ENCODE measurements around the gene FAM187B.
"Not testable (repeated sequence)": the region's sequence is repeated elsewhere in the genome, so short reads cannot be mapped to it uniquely, and the experiment has no call there.

The FAM187B gene

GRCh38 chr19:35261356-35262100 is 33.0 kb upstream of the FAM187B start:
- DNase-seq, result no peak

- no peak for DNase-seq
Measured at GRCh38 chr19:35260694-35261304, 32.3 kb upstream of the FAM187B start.

GRCh38 chr19:35257113-35257461 is 28.5 kb upstream of the FAM187B start:
- no peak for DNase-seq

- DNase-seq, result no peak
Measured at GRCh38 chr19:35256566-35256965, 28.0 kb upstream of the FAM187B start.

- DNase-seq, result no peak
Measured at GRCh38 chr19:35254341-35255297, 26.1 kb upstream of the FAM187B start.

GRCh38 chr19:35253316-35254286 is 25.1 kb upstream of the FAM187B start:
- DNase-seq, result no peak

- no peak for DNase-seq
Measured at GRCh38 chr19:35251456-35251855, 22.9 kb upstream of the FAM187B start.

GRCh38 chr19:35249848-35250711 is 21.5 kb upstream of the FAM187B start:
- DNase-seq, result no peak

- peak; percentile 49 for DNase-seq
Measured at GRCh38 chr19:35249146-35249847, 20.8 kb upstream of the FAM187B start.

- no peak for DNase-seq
Measured at GRCh38 chr19:35248310-35249145, 20.0 kb upstream of the FAM187B start, which contains the start of gene LSR. LSR (plus strand) TSS chr19:35249002; CDS start chr19:35249023, 21 bp downstream.

GRCh38 chr19:35247526-35248309 is 19.2 kb upstream of the FAM187B start:
- DNase-seq, result peak; percentile 35

GRCh38 chr19:35246466-35247092 is 18.0 kb upstream of the FAM187B start:
- DNase-seq, result no peak

GRCh38 chr19:35241417-35241816 is 12.9 kb upstream of the FAM187B start:
- no peak for DNase-seq

GRCh38 chr19:35240327-35240726 is 11.8 kb upstream of the FAM187B start:
- DNase-seq, result peak; percentile 64

GRCh38 chr19:35239597-35239996 is 11.1 kb upstream of the FAM187B start:
- DNase-seq, result not testable (repeated sequence)

- no peak for DNase-seq
Measured at GRCh38 chr19:35236638-35237400, 8.3 kb upstream of the FAM187B start.

- no peak for DNase-seq
Measured at GRCh38 chr19:35232912-35233311, 4.4 kb upstream of the FAM187B start.

Data from suppressor macrophage treated with lipopolysaccharide for 4 hours (primary cell).